IMR-90 (cell line): ENCODE results near the gene CLEC2D. TPM values are rescaled to one million over a fixed set of nuclear protein-coding genes. Genes with fewer than 3 reads are reported as not detected.

ENCODE experiments used
- ATAC-seq: fragments of 200-7000 bp; cut with Tn5 transposase; 2 replicates; pipeline ENCODE4 v1.9.1; 2020; ENCODE audit warnings: low read depth, mild to moderate bottlenecking, moderate library complexity
- BruUV-seq: library from RNA; stranded (reverse); fragments of 400-500 nt; replicated peaks from 2 replicates; lab custom pipeline; 2021; lab: Mats Ljungman, UMichigan
- CTCF ChIA-PET: fragments of 300-600 bp; formaldehyde crosslinking; extraction: SDS; loops from one replicate; lab custom pipeline; 2021; ENCODE audit warnings: antibody characterized with exemption; lab: Yijun Ruan, JAX
- POLR2A ChIA-PET: fragments of 300-600 bp; sonication (Branson Sonifier 250); formaldehyde crosslinking; loops from one replicate; lab custom pipeline; 2022; ENCODE audit warnings: antibody characterized with exemption; ENCODE audit not compliant: unreplicated experiment; lab: Charles Lee
- DNase-seq: peaks from one replicate; pipeline ENCODE4 v3.0.0; 2013
- H2AFZ ChIP-seq: replicated peaks from 2 replicates; pipeline ENCODE3; 2013; ENCODE audit warnings: low read length, mild to moderate bottlenecking; ENCODE audit not compliant: poor library complexity
- H2AK5ac ChIP-seq: 2 replicates; pipeline ENCODE4 v1.6.1; 2013; ENCODE audit warnings: low read depth, low read length, inconsistent platforms
- H2AK9ac ChIP-seq: replicated peaks from 2 replicates; pipeline ENCODE3; 2013; ENCODE audit warnings: mild to moderate bottlenecking, low read depth, low read length, moderate library complexity; ENCODE audit not compliant: poor library complexity
- H2BK120ac ChIP-seq: 2 replicates; pipeline ENCODE4 v1.6.1; 2013; ENCODE audit warnings: low read depth, low read length, inconsistent platforms
- H2BK15ac ChIP-seq: 3 replicates; pipeline ENCODE4 v1.6.1; 2013; ENCODE audit warnings: low read depth, low read length, inconsistent platforms
- H2BK20ac ChIP-seq: 2 replicates; pipeline ENCODE4 v1.6.1; 2013; ENCODE audit warnings: low read depth, mild to moderate bottlenecking, inconsistent platforms, low read length, moderate library complexity
- H2BK5ac ChIP-seq: 2 replicates; pipeline ENCODE4 v1.6.1; 2013; ENCODE audit warnings: mild to moderate bottlenecking, low read depth, low read length, inconsistent platforms; ENCODE audit not compliant: poor library complexity, severe bottlenecking
- H3K14ac ChIP-seq: replicated peaks from 2 replicates; pipeline ENCODE4 v1.6.1; 2013; ENCODE audit warnings: low read depth, low read length, inconsistent platforms
- H3K18ac ChIP-seq: 2 replicates; pipeline ENCODE4 v1.6.1; 2013; ENCODE audit warnings: low read depth, low read length, control low read depth
- H3K23ac ChIP-seq: 2 replicates; pipeline ENCODE4 v1.6.1; 2013; ENCODE audit warnings: low read depth, low read length, inconsistent platforms
- H3K27ac ChIP-seq: 2 replicates; pipeline ENCODE4 v1.5.1; 2013; ENCODE audit warnings: mild to moderate bottlenecking, control low read depth, low read length; ENCODE audit not compliant: insufficient read depth
- H3K27me3 ChIP-seq: 2 replicates; pipeline ENCODE4 v1.6.1; 2013; ENCODE audit warnings: low read length; ENCODE audit not compliant: control insufficient read depth, insufficient read depth
- H3K36me3 ChIP-seq: 2 replicates; pipeline ENCODE4 v1.6.1; 2013; ENCODE audit warnings: low read length, mixed read lengths; ENCODE audit not compliant: control insufficient read depth, insufficient read depth
- H3K4ac ChIP-seq: 2 replicates; pipeline ENCODE4 v1.6.1; 2013; ENCODE audit warnings: low read depth, low read length, inconsistent platforms
- H3K4me1 ChIP-seq: 2 replicates; pipeline ENCODE4 v1.6.1; 2013; ENCODE audit warnings: low read length, mixed read lengths; ENCODE audit not compliant: control insufficient read depth, insufficient read depth
- H3K4me2 ChIP-seq: 2 replicates; pipeline ENCODE4 v1.6.1; 2013; ENCODE audit warnings: low read depth, mild to moderate bottlenecking, control low read depth, low read length, moderate library complexity
- H3K4me3 ChIP-seq: 2 replicates; pipeline ENCODE4 v1.5.1; 2013; ENCODE audit warnings: low read depth, mild to moderate bottlenecking, control low read depth, low read length, moderate library complexity; ENCODE audit not compliant: insufficient read depth
- H3K56ac ChIP-seq: 2 replicates; pipeline ENCODE4 v1.6.1; 2013; ENCODE audit warnings: low read length, inconsistent platforms; ENCODE audit not compliant: insufficient read depth; ENCODE audit errors: extremely low read depth
- H3K79me1 ChIP-seq, 2 experiments: 2 replicates each; pipeline ENCODE4 v1.6.1; 2013; ENCODE audit warnings: low read length in 2 of 2, inconsistent platforms in 1 of 2, low read depth in 1 of 2
- H3K9ac ChIP-seq: 2 replicates; pipeline ENCODE4 v1.6.1; 2013; ENCODE audit warnings: low read depth, low read length, control low read depth
- H3K9me1 ChIP-seq: 2 replicates; pipeline ENCODE4 v1.6.1; 2013; ENCODE audit warnings: low read length, inconsistent platforms; ENCODE audit not compliant: insufficient read depth
- H3K9me3 ChIP-seq: 2 replicates; pipeline ENCODE4 v1.6.1; 2013; ENCODE audit warnings: low read length; ENCODE audit not compliant: control insufficient read depth, insufficient read depth
- H4K20me1 ChIP-seq: 2 replicates; pipeline ENCODE4 v1.6.1; 2013; ENCODE audit warnings: low read length, inconsistent platforms; ENCODE audit not compliant: insufficient read depth
- H4K5ac ChIP-seq: 2 replicates; pipeline ENCODE4 v1.6.1; 2013; ENCODE audit warnings: mild to moderate bottlenecking, low read depth, low read length, control low read depth
- H4K8ac ChIP-seq, 2 experiments: 2 replicates each; pipeline ENCODE4 v1.6.1; 2013; ENCODE audit warnings: low read depth in 2 of 2, low read length in 2 of 2, control low read depth in 1 of 2, inconsistent platforms in 1 of 2
- H4K91ac ChIP-seq: 2 replicates; pipeline ENCODE4 v1.6.1; 2013; ENCODE audit warnings: low read depth, low read length, inconsistent platforms; ENCODE audit not compliant: insufficient read depth
- CTCF ChIP-seq: conservative IDR thresholded peaks from 2 replicates; pipeline ENCODE4 v1.5.1; 2012; ENCODE audit warnings: mild to moderate bottlenecking, low read depth, low read length, improper control_type of control experiment
- ELK1 ChIP-seq: fragments of 150-350 bp; IDR thresholded peaks from 2 replicates; pipeline ENCODE4 v1.6.1; 2016; ENCODE audit warnings: low read depth, mild to moderate bottlenecking, low read length, moderate library complexity, borderline replicate concordance
- FOS ChIP-seq: fragments of 150-350 bp; IDR thresholded peaks from 2 replicates; pipeline ENCODE4 v1.6.1; 2016; ENCODE audit warnings: low read depth, low read length
- MXI1 ChIP-seq: IDR thresholded peaks from 2 replicates; pipeline ENCODE4 v1.6.1; 2012; ENCODE audit warnings: low read depth, mild to moderate bottlenecking, low read length, moderate library complexity, borderline replicate concordance
- NFE2L2 ChIP-seq: fragments of 150-350 bp; IDR thresholded peaks from 2 replicates; pipeline ENCODE4 v1.6.1; 2016; ENCODE audit warnings: low read depth, mild to moderate bottlenecking, low read length
- POLR2A ChIP-seq: IDR thresholded peaks from 2 replicates; pipeline ENCODE4 v1.6.1; 2012; ENCODE audit warnings: mild to moderate bottlenecking, low read depth, low read length
- RCOR1 ChIP-seq: IDR thresholded peaks from 2 replicates; pipeline ENCODE4 v1.6.1; 2012; ENCODE audit warnings: mild to moderate bottlenecking, low read length, improper control_type of control experiment; ENCODE audit not compliant: insufficient replicate concordance
- USF2 ChIP-seq: fragments of 150-350 bp; IDR thresholded peaks from 2 replicates; pipeline ENCODE4 v1.6.1; 2017; ENCODE audit warnings: mild to moderate bottlenecking, antibody characterized with exemption, low read length, low read depth
- WGBS, 2 experiments: methylation state at CpG; one replicate each; pipeline versions ENCODE4 v1.1.5 to v1.1.7; 2013; ENCODE audit warnings: missing lambda C conversion rate in 2 of 2; ENCODE audit not compliant: insufficient read length in 1 of 2; ENCODE audit errors: extremely low coverage in 2 of 2; 5-methylcytosine and 5-hydroxymethylcytosine counted together
- dilution Hi-C: fragments of 300-500 bp; cut with HindIII; formaldehyde crosslinking; loops from one replicate; pipeline ENCODE4 v1.14.3; 2018; ENCODE audit warnings: low sequenced_read_pairs; ENCODE audit not compliant: unreplicated experiment
- in situ Hi-C: fragments of 300-500 bp; cut with MboI; formaldehyde crosslinking; loops from 3 replicates; pipeline ENCODE4 v1.14.3; 2019; ENCODE audit warnings: low sequenced_read_pairs, inconsistent platforms, mixed read lengths
- intact Hi-C: fragments of 100-400 bp; cut with micrococcal nuclease; formaldehyde crosslinking; loops from 2 replicates; pipeline ENCODE4 v1.10.0; 2022
- polyA plus RNA-seq, 3 experiments: library from polyadenylated mRNA; depleted of rRNA; stranded (reverse); fragments of >200 nt; gene quantifications; 2 replicates each; pipeline ENCODE4 v1.2.3, GENCODE V29; 2012; ENCODE audit warnings: low replicate concordance in 1 of 3
- total RNA-seq: library from RNA; depleted of rRNA; stranded (reverse); fragments of >200 nt; gene quantifications from 2 replicates; pipeline ENCODE4 v1.2.3, GENCODE V29; 2012

CLEC2D gene
- total and polyA plus RNA-seq, 2 of the 4 experiments (the other 2 are of a cell fraction), result 0.72 to 1.2 TPM

- H3K27me3 ChIP-seq, result no peaks in the 10 kb centered on the region
- WGBS, 2 experiments, result no CpG with 5 or more reads among the region's 1 CpG
- H3K56ac ChIP-seq, result no peak overlapping the region
Observed at GRCh38 chr12:9660046-9660445, 9.5 kb upstream of the CLEC2D start.

More at GRCh38 chr12:9660046-9660445, 9.5 kb upstream of the CLEC2D start:
- Histone ChIP-seq H2AK5ac (no peak overlapping the region), H3K9me1 (peaks cover 3% of the 10 kb centered on the region; the same call in 1 of the 2 replicates), H3K4me3 (no peak overlapping the region), H3K4me2 (no peak overlapping the region), H2BK15ac (no peak overlapping the region), H4K20me1 (no peaks in the 10 kb centered on the region), H3K18ac (no peak overlapping the region), H2AFZ (no peak overlapping the region), H3K9me3 (no peaks in the 10 kb centered on the region), H3K23ac (no peak overlapping the region), H3K79me1 (no peaks in the 10 kb centered on the region), H3K4me1 (no peaks in the 10 kb centered on the region), H3K27ac (no peak overlapping the region), H3K4ac (no peak overlapping the region), H4K5ac (no peak overlapping the region), H4K8ac (no peak overlapping the region), H3K9ac (no peak overlapping the region), H2AK9ac (no peak overlapping the region), H3K36me3 (peaks cover 20% of the 10 kb centered on the region), H2BK5ac (no peak overlapping the region), H4K91ac (no peak overlapping the region), H3K14ac (no peak overlapping the region), H2BK20ac (no peak overlapping the region), H2BK120ac (no peak overlapping the region)
- TSS peak; percentile 4 for BruUV-seq
- in situ Hi-C loops (no loop called here), intact Hi-C loops (no loop called here), dilution Hi-C loops (no loop called here)
- ATAC-seq (no peak), DNase-seq (no peak)
- TF ChIP-seq ELK1 (no peak), NFE2L2 (no peak), MXI1 (no peak), USF2 (no peak), POLR2A (no peak), FOS (no peak), RCOR1 (no peak), CTCF (no peak)
- ChIA-PET CTCF (no interaction called here), POLR2A (no interaction called here)
